Hematopoietic multipotent progenitor cell treated with erythropoietin and hydrocortisone succinate and interleukin-3 and kit ligand, for 6 days (in vitro differentiated cells): ENCODE results near the gene EDC4.

ENCODE experiments used
- DNase-seq: peaks from one replicate; pipeline ENCODE4 v3.0.0-alpha.2; 2015

EDC4 gene

GRCh38 chr16:67915831-67916723 is 43.2 kb downstream of the EDC4 start:
- DNase-seq: no peak

GRCh38 chr16:67917140-67917851 is 44.4 kb downstream of the EDC4 start:
- no peak for DNase-seq

DNA sequence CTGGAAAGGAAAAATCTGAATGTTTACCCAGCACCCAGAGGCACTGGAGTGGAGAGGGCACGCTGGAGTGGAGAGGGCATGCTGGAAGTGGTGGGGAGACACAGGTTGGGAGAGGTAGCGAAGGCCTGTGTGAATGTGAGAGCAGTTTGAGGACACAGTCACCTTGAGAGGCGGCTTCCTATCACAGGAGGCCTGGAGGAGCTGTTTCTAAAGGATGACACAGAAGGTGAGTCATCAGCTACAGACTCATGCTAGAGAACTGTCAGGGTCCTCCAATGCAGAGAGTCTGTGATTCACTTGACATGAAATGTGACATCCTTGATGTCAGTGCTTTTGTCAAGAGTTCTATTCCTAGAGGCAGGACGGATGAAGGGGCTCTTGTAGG is 45.0 kb downstream of the EDC4 start:
- DNase-seq: no peak

DNA sequence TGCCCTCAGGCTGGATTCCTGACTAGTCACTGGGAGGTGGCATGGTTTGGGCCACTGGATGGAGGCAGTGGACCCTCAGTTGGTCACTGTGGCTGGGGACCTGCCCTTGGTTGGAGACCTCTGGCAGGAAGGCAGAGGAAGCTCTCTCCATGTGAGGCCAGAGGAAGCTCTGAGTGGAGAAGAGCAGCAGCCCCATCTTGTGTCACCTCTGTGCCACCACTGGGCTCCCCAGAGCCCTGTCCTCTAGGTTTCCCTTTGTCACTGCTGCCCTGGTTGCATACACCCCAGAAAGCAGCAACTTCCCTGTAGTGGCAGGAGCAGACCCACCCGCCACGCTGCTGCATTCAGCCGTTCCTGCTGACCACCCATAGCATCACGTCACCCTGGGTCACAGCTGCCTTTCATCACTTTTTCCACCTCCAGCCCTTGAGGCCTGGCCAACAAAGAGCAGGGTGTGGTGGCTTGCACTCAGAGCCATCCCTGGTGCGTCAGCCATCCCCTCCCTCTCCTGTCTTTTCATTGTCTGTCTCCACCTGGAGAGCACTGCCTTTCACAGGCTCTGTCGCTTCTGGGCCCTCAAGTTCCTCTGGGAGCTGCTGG is 46.9 kb downstream of the EDC4 start:
- DNase-seq: no peak

DNA sequence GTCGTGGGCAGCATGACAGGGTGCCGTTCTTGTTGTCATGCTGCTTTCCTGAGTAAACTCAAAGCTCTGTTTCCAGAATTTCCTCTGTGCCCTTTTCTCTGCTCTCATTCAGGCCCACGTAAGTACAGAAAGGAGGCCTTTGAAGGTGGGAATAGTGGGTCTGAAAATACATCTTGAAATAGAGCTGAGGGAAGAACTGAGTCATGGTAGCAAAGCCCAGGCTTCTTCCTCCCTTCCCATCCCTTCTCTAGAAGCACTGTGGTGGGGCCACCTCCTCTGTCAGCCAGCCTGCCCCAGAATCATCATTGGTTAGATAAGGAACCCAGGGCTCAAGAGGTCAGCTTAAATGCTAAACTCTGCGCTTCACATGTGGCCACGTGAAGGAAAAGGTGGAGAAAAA is 49.4 kb downstream of the EDC4 start:
- DNase-seq: no peak

- DNase-seq: no peak
Measured at GRCh38 chr16:67922740-67923139, 49.9 kb downstream of the EDC4 start.

GRCh38 chr16:67923414-67924116 is 50.7 kb downstream of the EDC4 start:
- no peak for DNase-seq

- no peak for DNase-seq
Measured at GRCh38 chr16:67924140-67924906, 51.5 kb downstream of the EDC4 start.

GRCh38 chr16:67926181-67926750 is 53.4 kb downstream of the EDC4 start:
- peak; percentile 31 for DNase-seq

DNA sequence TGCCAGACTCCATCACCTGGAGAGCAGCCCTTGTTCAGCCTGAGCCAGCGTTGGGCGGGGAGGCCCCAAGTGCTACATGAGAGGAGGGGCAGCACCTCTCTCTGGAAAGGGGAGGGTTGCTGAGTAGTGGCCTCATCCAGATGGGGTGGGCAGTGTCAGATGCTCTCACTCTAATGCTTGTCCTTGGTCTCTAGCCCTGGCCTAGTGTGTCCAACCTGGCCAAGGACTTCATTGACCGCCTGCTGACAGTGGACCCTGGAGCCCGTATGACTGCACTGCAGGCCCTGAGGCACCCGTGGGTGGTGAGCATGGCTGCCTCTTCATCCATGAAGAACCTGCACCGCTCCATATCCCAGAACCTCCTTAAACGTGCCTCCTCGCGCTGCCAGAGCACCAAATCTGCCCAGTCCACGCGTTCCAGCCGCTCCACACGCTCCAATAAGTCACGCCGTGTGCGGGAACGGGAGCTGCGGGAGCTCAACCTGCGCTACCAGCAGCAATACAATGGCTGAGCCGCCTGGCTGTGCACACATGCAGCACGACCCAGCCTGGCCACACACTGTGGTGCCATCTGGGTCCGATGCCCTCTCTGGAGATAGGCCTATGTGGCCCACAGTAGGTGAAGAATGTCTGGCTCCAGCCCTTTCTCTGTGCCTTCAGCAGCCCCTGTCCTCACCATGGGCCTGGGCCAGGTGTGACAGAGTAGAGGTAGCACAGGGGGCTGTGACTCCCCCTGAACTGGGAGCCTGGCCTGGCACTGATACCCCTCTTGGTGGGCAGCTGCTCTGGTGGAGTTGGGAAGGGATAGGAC is 54.5 kb downstream of the EDC4 start:
- no peak for DNase-seq

- no peak for DNase-seq
Measured at GRCh38 chr16:67928147-67928546, 55.3 kb downstream of the EDC4 start.

- peak; percentile 85 for DNase-seq
Measured at GRCh38 chr16:67928561-67929364, 55.9 kb downstream of the EDC4 start.

- DNase-seq: no peak
Measured at GRCh38 chr16:67930191-67930590, 57.3 kb downstream of the EDC4 start.

DNA sequence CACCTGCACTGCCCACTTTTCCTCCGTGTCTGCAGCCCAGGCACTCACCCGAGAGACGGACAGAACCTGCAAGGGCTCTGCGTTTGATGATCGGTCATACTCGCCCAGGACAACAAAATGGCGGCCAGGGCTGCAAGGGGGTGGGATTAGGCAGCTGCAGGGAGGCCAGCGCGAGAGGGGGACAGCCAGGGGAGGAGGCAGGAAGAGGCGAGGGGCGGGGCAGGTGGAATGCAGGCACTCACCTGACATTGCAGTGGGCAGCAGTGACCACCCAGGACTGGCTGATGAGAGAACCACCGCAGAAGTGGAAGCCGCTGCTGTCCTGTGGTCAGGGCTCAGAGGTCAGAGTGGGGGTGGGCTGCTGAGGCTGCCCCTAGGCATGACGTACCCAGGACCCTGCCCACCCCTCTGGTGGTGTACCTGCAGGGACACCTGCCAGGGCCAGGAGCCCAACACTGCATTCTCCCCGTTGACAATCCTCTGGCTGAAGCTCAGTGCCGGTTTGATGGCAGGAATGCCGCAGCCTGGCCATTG is 57.9 kb downstream of the EDC4 start:
- DNase-seq: no peak
